OCI-LY3 (cell line): ENCODE measurements around the gene ABCC8.

Experiments
- CTCF ChIP-seq: fragments of 200-600, 300-600 bp; sonication (generic); IDR thresholded peaks from 2 replicates; pipeline ENCODE4 v1.5.1; 2014; ENCODE audit warnings: antibody characterized with exemption, low read length, low read depth
- EZH2phosphoT487 ChIP-seq: fragments of 200-600 bp; shearing (Covaris generic); IDR thresholded peaks from 2 replicates; pipeline ENCODE4 v1.6.1; 2018; ENCODE audit warnings: antibody characterized with exemption, mixed run types, low read depth

- TF ChIP-seq CTCF (no peak), EZH2phosphoT487 (no peak)
Observed at GRCh38 chr11:17488563-17488962, 11.9 kb upstream of the ABCC8 start.
